Transverse colon (tissue), 4 donors: ENCODE results near the gene TMEM156.

Source experiments
- CTCF ChIP-seq, 5 experiments: fragments of 200-600 bp in 3 of 5; fragments of 450-650 bp in 2 of 5; sonication (generic) in 3 of 5; IDR thresholded peaks; 1 replicate in 2 of 5; 2 replicates in 3 of 5; pipeline ENCODE4 v1.5.1; 2016 to 2017; ENCODE audit warnings: antibody characterized with exemption in 5 of 5, inconsistent platforms in 3 of 5, mild to moderate bottlenecking in 2 of 5, moderate library complexity in 1 of 5
- POLR2AphosphoS5 ChIP-seq, 3 donors: sonication (generic); formaldehyde crosslinking; IDR thresholded peaks; one replicate each; pipeline ENCODE4 v1.6.1; 2016; ENCODE audit warnings: antibody characterized with exemption in 3 of 3

DNA sequence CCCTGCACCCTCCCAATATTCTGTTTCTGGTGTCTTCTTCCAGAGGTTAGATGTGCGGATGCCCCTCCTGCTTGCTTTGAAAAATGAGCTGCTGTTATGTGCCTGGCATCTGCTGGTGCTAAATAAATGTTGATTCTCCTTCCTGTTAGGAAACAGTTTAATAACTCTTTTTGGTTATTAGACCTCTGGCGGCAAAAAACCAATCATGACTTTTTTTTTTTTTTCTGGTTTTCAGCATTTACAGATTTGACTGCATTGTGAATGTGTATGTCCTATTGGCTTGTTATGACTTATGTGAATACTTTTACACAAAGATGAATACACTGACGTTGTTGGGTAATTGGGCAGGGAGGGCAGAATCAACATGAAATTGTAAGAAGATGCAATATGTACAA is 13.6 kb upstream of the TMEM156 start:
- no peak for TF ChIP-seq CTCF (IDR thresholded peaks at IDR 0.05)
- no peak for TF ChIP-seq POLR2AphosphoS5 (IDR thresholded peaks at IDR 0.05)
